GM18520 (cell line): Measurements from ENCODE around the gene SREBF1.
"Not testable (repeated sequence)": the region's sequence is repeated elsewhere in the genome, so short reads cannot be mapped to it uniquely, and the experiment has no call there.

Source experiments
- ATAC-seq: cut with Tn5 transposase; IDR thresholded peaks from one replicate; pipeline ENCODE4 v1.9.1; 2021; ENCODE audit not compliant: unreplicated experiment

The SREBF1 gene

DNA sequence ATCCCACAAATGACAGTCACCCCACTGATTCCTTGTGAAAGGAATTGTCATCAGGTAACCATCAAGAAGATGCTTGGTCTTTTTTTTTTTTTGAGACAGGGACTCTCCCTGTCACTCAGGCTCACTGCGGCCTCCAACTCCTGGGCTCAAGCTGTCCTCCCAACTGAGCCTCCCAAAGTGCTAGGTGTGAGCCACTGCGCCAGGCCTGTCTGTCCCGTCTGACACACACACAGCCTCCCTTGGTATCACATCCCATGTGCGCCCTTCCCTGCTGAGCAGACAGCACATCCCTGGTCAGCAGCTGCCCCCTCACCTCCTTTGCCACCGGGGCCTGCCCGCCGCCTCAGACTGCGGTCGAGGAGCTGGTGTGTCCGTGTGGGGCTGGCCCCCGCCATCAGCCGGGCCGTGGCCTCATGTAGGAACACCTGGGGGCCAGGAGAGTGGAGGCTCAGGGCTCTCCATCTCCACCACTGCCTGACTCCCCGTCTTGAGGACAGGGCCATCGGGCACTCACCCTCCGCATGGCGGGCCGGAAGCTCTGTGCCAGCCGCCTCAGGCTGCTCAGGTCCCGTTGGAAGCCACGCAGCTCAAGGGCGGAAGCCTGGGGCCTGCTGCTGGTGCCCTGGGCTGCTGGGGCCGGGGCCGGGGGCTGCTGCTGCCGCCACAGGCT, 23.6 kb downstream of the SREBF1 start:
- no peak for ATAC-seq

DNA sequence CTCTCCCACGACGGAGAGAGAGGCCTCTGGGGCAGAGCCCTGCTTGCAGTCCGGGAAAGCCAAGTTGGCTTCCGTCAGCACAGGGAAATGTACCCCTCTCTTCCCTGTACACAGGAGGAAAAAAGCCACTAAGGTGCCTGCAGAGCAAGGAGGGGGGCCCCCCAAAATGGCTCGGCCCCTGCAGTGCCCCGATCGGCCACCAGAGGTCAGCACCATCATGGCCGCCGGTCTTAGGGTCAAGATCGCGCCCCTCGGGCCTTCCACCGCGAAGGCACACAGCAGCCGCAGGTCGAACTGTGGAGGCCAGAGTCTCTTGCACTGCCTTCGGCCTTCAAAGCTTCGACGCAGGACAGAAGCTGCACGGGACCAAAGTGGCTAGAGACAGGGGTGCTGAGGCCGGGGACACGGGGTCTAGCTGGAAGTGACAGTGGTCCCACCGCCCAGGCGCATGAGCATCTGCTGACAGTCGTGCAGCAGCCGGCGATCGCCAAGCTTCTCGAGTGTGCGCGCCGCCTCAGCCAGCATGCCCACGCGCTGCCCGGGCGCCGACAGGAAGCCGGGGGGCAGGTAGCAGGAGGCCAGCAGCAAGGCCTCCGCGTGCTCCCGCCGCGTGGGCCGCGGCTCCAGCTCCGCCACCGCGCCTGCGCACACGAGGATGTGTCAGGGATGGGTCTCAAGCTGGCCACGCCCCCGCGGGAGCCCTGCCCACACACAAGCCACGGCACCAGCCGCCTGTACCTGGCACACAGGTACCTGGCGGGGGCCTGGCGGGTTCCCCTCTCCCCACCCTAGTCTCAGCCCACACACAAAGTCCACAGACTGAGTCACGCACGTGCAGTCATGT, 24.4 kb downstream of the SREBF1 start:
- ATAC-seq: no peak

GRCh38 chr17:17811381-17812210, 25.2 kb downstream of the SREBF1 start:
- ATAC-seq: no peak

- ATAC-seq: no peak
These were observed 25.9 kb downstream of the SREBF1 start for GRCh38 chr17:17810895-17811248.

DNA sequence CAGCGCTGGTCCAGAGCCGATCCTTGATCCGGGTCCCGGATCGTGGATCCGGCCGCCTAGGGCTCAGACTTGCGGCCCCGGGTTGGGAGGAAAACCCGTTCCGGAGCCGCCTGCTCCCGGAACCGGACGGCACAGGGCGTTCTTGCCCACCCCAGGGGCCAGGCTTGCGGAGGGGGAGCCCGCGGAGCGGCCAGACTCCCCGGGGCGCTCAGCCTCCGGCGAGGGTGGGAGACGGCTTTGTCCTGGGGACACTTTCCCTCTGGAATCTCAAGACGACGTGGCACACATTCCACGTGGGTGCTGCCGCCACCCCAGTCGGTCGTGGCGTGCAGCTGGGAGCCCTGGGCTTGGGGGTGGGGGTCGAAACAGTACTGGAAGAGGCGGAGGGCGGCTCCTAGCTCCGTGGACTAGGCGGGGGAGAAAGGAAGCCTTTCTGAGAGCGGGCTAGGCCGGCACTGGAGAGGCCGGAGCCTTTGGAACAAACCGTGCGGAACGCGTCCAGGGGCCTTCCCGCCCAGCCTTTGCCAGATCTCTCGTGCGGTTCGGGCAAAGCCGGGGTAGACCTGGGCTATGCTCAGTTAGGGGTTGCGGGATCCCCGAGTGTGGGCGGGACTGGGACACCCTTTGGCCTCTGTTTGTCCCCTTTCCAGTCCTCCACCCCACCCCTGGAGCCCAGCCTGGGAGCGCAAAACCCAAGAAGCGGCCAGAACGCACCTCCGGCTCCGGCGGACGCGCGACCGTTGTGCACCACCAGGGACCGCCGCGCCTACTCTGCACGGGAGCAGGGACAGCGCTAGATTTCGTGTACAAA, 26.5 kb downstream of the SREBF1 start:
- ATAC-seq: no peak

DNA sequence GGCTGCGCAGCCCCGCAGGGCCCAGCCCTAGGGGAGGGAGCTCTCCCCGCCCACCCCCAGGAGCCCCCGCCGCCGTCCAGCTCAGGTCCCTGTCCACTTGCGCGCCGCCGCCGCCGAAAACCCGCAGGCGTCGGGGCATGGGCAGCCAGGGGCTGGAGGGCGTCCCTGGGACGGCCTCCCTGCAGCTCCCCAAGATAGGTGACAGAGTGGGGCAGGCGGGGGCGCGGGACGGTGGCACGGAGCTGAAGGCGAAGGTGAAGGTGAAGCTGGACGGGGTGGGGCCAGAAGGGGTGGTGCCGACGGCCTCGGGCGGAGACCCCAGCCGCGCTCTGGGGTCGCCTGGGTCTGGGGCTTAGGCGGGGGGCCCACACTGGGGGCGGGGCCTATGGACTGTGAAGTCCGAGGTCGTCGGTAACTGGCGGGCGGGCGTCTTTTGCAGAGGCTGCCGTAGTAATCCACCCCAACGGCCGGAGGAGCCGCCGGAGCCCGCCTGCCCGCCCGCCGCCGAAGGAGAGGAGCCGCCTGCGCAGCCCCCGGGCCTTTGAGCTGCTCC, 27.2 kb downstream of the SREBF1 start:
- no peak for ATAC-seq

DNA sequence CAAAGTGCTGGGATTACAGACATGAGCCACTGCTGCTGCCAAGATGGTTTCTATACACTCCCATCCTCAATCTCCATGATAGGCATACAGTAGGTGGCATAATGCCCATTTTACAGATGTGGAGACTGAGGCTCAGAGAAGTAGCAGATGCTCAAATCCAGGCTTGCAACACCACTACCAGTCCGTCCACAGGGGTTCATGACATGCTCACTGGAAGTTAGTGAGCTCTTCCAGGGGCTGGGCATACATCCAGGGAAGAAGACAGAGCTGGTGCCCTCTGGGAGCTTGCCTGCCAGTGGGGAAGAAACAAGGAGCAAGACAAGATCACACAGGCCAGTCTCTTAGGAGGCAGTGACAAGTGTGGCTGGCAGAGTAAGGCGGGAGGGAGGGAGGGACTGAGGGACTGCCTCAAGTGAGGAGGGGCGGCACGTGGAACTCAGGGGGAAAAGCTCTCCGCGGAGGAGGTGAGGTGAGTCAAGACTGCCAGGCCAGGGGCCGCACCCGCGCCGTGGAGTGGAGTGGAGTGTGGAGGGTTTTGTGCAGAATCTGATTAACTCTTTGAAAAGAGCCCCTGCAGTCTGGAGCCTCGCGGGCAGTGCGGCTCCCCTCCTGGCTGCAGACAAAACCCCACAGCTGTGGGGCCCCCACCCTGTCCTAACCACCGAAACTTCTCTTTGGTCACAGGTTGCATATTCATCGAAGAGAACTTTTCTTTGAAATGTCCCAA, 27.9 kb downstream of the SREBF1 start:
- ATAC-seq: no peak

DNA sequence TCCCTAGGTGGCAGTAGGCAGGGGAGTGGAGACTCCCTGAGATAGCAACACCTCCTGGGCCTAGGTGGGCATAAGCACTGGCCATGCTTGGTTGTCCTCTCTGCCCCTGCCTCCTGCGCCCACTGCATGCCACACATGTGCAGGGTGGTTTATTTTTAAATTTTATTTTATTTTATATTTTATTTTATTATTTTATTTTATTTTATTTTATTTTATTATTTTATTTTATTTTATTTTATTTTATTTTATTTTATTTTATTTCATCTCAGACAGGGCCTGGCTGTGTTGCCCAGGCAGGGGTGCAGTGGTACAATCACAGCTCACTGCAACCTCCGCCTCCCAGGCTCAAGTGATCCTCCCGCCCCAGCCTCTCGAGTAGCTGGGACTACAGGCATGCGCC, 28.6 kb downstream of the SREBF1 start:
- not testable (repeated sequence) for ATAC-seq

DNA sequence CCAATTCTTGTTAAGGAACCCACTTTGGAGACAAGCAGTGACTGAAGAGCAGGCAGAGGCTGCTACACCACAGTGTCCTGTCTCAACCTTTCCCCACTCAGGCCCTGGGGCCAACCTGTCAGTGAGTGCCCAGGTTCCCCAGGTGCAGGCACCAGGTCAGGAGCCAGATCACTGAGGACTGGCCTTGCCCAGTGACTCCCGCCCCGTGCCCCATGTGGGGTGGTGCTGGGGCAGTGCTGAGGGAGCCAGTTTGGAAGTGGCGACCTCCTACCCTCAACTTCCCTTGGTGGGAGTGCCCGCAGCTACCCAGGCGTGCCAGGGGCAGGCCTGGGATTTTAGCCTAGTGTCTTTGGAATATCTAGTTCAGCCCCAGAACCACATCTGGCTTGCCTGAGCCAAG, 29.3 kb downstream of the SREBF1 start:
- ATAC-seq: no peak

- ATAC-seq: no peak
These were observed 30.0 kb downstream of the SREBF1 start for GRCh38 chr17:17806611-17807274.

DNA sequence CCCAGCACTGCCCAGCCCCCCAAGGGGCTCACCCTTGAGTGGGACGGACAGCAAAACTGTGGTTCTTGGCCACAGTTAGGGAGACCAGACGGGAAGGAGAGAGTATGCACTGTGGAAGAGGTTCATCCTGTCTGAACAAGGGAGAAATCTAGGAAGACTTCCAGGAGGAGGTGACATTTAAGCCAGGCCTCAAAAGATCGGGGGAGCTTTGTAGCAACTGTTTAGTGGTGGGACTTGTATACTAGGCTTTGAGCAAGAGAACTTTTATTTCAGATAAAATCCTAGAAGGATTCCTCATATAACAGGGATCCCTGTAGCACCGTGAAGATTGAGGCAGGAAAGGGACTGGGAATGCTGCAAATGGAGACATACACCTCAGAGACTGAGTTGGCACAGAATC, 30.8 kb downstream of the SREBF1 start:
- no peak for ATAC-seq

GRCh38 chr17:17805575-17805974, 31.2 kb downstream of the SREBF1 start:
- ATAC-seq: no peak

DNA sequence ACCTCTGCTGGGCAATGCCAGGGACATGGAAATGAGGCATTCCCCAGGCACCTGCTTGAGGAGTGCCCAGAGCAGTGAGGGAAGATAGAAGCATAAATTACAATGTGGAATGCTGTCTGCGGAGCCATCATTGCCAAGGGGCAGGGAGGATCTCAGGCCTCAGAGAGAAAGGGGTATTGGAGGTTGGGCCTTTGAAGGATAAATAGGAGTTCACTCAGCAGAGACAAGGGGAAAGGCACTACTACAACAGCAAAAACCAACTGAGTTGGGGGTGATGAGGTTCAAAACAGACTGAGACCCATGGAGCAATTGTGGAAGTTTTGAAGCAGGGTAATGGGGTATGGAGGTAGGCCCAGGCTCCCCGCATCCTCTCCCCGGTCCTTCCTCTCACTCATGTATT, 32.8 kb downstream of the SREBF1 start:
- no peak for ATAC-seq

GRCh38 chr17:17801800-17802481, 34.8 kb downstream of the SREBF1 start:
- ATAC-seq: no peak

DNA sequence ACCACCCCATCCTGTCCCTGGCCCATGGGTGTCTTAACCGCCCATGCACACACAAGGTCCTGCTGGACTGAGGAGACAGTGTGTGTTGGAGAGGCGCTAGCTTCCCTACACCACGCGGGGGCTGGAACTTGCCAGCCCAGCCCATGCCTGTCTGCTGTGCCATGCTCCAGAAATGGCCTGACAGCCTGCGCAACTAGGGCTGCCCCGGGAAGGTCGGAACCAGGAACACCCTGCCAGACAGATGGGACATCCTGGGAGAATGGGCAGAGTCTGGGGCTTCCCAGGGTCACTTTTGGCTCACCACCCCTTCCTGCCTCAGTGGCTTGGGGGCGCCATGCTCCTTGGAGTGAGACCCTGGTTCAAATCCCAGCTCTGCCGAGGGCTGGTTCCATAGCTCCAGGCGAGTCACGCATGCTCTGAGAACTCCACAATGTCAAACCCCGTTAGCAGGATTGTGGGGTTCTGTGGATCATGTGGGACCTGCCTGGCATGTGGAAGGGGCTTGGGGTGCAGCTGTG, 36.2 kb downstream of the SREBF1 start:
- no peak for ATAC-seq

DNA sequence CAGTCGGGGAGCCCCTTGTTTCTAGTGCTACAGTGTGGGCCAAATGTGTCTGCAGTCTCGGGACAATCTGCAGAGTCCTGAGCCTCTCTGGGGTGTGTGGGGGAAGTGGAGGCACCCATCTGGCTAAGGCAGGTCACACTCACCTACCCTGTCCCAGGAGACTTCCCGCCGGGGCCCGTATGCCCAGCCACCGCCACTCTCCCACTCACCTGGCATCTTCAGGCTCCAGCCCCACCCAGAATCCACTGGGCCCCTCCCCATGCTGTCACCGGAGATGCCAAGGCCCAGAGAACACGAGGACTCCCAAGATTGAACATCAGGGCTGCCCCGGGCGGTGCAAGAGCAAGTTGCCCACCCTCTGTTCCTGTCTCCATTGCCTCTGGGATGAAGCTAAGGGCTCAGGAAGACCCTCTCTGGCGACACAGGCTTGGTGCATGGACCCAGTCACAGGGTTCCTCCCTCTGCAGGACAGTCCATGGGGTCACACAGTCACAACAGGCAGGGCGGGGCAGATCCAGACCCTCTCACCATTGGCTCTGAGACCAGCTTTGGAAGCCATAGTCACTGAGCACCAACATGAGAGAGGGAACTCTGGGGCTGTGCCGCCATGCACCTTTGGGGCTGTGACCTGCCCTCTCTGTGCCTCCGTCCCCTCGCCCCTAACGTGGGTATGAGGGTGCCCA, 38.1 kb downstream of the SREBF1 start:
- no peak for ATAC-seq

GRCh38 chr17:17798010-17798556, 38.7 kb downstream of the SREBF1 start:
- ATAC-seq: no peak
